GM19240 (cell line): ENCODE results near the gene GMEB2.
"Not testable (repeated sequence)": the region's sequence is repeated elsewhere in the genome, so short reads cannot be mapped to it uniquely, and the experiment has no call there.

Experiments
- DNase-seq: peaks from one replicate; pipeline ENCODE4 v3.0.0; 2011; ENCODE audit warnings: low spot score; ENCODE audit not compliant: insufficient read length

GMEB2 gene

GRCh38 chr20:63626424-63627128 lies at the start of gene GMEB2:
TSS of gene GMEB2 (minus strand) at chr20:63627101. CDS start at chr20:63619397, 7,704 bp downstream.
- peak; percentile 91 for DNase-seq

DNA sequence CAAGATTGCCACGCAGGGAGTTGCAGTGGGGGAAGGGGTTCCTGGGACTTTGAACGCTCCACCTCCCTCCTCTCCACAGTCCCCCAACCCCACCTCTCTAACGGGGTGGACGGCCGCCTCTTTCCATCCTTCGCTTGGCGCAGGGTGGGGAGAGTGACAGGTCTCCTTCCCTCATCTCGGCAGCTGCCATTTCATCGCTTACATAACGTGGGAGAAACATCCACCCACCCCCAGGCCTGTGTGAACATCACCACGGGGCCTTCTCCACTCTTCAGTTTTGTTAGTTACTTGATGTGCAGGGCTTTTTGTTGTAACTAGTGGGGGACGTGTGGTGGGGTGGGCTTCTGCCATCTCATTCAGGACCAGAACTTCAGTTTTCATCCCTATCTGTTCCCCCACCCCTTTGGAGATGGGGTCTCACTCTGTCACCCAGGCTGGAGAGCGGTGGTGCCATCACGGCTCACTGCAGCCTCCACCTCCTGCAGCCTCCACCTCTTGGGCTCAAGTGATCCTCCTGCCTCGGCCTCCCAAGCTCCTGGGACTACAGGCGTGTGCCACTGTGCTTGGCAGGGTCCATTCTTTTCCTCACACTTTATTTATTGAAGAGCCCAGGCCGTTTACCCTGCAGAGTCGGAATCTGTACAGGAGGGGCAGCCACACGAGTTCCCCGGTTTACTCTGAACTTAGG lies 48.9 kb upstream of the GMEB2 start:
- no peak for DNase-seq

- no peak for DNase-seq
Measured at GRCh38 chr20:63673951-63674350, 47.0 kb upstream of the GMEB2 start.

DNA sequence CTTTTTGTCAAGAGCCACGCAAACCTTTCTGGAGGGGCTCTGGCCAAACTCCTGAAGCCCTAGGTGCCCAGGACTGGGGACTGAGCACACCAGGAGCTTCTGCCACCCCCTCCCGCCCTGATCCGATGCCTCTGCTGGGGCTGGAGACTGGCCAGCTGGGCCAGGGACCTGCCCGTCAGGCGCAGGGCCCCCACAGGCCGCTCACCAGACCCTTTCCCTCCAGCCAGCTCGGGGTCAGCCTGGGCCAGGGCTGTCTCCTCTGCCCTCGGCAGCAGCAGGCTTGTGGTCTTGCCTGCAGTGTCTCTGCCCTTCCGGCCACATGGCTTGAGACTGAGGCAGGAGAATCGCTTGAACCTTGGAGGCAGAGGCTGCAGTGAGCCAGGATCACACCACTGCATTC lies 45.8 kb upstream of the GMEB2 start:
- DNase-seq = no peak

GRCh38 chr20:63671695-63672094 lies 44.8 kb upstream of the GMEB2 start:
- DNase-seq = not testable (repeated sequence)

DNA sequence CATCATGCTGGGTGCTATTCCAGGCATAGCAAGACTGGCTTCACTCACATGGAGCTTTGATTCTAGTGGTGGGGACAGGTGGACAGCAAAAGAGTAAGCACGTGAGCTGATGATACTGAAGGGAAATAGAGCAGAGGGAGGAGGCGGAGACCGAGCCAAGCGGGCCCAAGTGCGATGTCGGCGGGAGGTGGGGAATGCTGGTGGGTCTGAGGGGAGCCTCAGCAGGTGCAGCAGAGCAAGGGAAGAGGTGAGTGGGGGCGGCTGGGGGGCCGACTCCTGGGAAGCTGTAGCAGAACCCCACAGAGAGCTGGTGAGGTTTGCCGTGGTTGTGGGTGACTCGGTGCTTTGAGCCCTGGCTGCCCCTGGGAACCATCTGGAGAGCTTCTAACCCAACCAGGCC lies 41.5 kb upstream of the GMEB2 start:
- no peak for DNase-seq

DNA sequence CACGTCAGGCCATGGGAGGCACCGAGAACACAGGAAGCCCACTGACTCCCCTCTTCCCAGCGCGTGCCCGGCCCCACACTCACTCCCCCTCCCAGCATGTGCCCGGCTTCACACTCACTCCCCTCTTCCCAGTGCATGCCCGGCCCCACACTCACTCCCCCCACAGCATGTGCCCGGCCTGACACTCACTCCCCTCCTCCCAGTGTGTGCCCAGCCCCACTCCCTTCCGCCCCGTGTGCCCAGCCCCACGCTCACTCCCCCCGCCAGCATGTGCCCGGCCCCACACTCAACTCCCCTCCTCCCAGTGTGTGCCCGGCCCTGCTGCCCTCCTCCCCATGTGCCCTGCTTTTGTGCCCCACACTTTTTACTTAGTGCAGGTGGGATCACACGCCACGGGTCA lies 41.0 kb upstream of the GMEB2 start:
- no peak for DNase-seq

DNA sequence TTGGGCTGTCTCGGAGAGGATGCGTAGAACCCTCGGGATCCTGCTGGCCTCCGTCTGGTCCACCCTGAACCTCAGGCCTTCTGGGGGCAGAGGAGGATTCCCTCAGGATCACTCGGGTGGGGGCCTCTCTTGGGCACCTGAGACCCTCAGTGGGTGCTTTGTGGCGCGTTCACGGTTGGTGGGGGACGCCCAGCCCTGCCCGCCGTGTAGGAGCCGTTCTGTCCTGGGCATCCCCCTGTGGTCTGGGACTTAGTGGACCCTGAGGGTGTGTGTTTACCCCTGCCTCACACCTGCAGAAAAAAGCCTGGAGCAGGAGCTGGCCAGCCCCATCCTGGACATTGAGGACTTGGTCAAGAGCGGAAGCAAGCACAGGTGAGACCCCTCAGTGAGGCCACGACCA lies 38.8 kb upstream of the GMEB2 start:
- no peak for DNase-seq

DNA sequence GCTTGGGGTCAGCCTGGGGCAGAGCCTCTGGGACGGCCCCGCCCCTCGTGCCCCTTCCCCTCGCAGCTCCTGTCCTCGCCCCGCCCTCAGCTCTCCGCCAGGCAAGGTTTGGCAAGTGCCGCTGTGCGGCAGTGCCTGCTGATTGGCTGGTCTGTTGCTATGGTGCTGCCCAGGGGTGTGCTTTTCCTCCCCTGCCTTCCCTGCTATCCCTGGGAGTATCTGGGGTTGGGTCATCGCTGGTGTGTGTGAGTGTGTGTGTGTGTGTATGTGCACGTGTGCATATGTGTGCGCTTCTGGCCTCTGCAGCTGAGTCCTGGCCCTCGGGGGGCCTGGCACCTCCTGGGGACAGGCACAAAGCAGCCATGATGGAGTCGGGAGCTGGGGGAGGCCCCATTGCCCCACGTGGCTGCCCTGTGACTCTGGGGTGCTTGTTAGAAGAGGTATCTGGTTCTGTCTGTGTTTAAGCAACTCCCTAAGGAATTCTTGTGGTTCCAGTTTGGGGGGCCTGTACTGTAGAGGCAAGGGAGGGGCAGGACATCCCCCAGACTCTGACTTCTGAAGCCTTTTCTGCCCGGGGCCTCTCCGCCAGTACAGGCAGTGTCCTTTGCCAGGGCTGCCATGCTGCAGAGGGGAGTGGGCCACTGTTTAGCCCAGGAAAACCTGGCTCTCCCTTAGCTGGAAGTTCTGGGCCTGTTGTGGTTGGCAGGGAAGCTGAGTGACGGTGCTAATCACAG lies 38.1 kb upstream of the GMEB2 start:
- no peak for DNase-seq

DNA sequence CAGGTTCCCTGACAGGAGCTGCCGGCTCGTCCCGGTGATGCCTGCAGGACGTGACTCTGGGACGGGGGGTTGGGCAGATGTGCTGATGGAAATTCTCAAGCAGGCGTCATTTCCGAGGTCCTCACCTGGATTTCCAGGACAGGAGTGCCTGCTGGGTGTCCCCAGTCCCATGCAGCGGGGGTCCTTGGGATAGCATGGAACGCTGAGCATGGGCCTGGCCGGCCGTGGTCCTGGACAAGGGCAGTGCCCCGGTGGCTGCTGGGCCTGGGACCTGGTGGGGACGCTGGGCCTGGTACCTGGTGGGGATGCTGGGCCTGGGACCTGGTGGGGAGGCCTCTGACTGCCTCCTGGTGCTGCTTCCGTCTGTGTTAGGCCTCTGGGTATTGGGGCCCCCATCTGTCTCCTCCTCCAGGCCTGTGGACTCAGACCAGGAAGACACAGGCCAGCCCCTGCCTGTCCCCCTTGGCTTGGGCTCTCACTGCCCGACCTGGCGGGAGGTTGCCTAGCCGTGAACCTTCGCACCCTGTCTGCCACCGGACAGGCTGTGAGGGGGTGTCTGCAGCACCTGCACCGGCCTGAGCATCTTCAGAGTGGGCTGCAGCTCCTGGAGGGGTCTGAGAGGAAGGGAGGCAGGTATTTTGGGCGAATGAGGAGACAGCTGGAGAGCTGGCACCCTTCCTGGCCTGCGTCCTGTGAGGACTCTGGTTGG lies 37.4 kb upstream of the GMEB2 start:
- DNase-seq = no peak

DNA sequence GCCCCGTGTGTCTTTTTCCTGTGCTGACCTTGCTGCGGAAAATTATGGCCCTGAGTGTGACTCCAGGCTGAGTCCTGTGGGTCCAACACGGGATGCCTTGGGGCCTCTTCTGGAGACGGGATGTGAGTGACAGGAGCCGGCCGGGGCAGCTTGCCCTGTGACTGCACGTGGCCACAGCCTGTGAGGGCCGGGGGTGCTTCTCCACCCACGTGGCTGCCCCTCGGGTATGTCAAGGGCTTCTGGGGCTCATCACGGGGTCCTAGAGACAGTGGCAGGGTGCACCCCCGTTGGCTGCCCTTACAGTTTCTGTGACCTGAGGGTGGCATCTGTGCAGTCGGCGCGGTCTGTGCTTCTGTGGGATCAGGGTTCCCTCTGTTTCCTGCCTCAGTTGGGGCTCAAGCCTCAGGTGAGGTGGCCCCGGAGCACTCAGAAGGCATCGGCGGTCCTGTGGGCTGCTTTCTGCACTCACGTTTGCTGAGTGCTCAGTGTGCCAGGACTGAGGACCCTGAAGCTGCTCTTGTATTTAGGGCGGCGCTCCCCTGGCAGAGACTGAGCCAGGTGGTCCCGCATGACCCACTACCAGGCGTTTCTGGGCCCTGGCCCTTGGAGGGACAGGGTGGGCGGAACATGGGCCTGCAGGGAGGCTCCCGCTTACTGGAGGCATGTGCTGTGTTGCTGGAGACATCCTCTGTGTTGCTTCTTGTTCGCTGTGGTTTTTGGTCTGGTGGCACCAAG lies 36.6 kb upstream of the GMEB2 start:
- DNase-seq = no peak

DNA sequence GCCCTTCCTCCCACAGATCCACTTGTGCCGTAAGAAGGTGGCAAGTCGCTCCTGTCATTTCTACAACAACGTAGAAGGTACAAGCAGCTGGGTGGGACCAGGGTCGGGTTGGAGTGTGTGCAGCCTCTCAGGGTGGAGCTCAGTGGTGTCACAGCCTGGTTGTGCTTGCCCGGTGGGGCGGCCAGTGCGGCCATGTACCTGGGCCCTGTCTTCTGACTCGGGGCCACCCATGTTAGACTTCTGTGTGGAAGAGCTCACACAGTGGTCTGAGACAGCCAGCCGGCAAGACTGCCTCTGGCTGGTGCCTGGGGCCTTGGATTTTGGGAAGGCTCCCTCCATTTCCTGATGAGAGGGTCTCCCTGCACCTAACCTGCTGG lies 35.9 kb upstream of the GMEB2 start:
- DNase-seq = no peak

GRCh38 chr20:63661959-63662812 lies 35.3 kb upstream of the GMEB2 start:
- DNase-seq = no peak

DNA sequence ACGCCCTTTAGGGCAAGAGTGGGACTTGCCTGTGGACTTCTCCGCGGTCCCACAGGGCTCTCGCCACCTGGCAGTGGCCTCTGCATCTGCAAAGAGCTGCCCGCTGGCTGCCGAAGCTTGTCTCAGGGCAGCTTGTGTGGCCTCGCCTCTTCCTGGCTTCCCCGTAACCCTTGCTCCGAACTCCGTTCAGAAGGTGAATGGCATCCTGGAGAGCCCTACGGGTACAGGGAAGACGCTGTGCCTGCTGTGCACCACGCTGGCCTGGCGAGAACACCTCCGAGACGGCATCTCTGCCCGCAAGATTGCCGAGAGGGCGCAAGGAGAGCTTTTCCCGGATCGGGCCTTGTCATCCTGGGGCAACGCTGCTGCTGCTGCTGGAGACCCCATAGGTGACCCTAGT lies 34.2 kb upstream of the GMEB2 start:
- DNase-seq = no peak

DNA sequence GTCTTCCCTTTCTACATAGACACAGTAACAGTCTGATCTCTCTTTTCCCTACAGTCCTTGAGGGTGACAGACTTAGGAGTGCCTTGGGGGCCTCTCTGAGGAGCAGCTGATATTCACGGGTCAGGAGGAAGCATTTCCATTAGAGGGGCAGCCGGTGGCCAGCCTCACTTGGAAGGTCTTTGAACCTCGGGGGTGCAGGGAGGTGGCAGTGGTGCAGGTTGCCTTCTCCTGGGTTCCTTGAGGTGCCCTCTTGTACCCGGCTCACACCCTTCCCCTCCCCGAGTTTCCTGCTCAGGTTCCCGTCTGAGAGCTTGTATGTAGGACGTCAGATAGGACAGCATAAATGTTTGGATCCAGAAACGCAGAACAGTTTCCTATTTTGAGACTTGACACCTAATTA lies 33.7 kb upstream of the GMEB2 start:
- no peak for DNase-seq

DNA sequence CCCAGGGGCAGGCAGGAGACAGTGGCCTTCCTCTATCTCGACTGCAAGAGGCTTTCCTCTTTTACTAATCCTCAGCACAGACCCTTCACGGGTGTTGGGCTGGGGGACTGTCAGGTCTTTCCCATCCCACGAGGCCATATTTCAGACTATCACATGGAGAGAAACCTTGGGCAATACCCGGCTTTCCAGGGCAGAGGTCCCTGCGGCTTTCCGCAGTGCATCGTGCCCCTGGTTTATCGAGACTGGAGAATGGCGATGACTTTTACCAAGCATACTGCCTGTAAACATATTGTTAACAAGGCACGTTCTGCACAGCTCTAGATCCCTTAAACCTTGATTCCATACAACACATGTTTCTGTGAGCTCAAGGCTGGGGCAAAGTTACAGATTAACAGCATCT lies 33.3 kb upstream of the GMEB2 start:
- not testable (repeated sequence) for DNase-seq

- no peak for DNase-seq
Measured at GRCh38 chr20:63659370-63659769, 32.5 kb upstream of the GMEB2 start.

DNA sequence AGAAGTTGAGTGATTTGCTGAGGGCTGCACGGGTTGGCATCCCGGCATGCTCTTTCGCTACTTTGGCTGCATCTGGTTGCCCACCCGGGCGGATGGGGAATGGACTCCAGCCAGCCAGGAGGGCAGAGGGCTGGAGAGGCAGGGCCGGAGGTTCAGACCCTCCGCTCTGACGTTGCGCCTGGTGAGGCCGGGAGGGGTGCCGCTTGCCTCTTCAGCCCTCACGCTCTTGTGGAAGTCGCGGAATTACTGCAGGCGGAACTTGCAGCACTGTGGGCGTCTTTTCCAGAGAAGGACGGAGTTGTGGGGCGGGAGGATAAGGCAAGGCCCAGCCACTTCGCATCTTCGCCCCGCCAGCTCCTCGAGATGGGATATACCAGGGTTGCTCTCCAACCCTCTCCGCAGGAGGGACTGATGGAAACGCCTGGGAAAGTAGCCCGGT lies 31.9 kb upstream of the GMEB2 start:
- no peak for DNase-seq

- peak; percentile 100 for DNase-seq
Measured at GRCh38 chr20:63657937-63658748, 31.2 kb upstream of the GMEB2 start, which contains the start of gene RTEL1. TSS of gene RTEL1 (plus strand) at chr20:63658312. CDS start at chr20:63659403, 1,091 bp downstream.
